Upper lobe of left lung (tissue), 6 donors: ENCODE data around the gene GALNT2. TPM values are rescaled to one million over a fixed set of nuclear protein-coding genes. Genes with fewer than 3 reads are reported as not detected.

Experiments used
- ATAC-seq, 2 donors: fragments of 200-7000 bp; cut with Tn5 transposase; one replicate each; pipeline ENCODE4 v1.9.1; 2022; ENCODE audit warnings: mild to moderate bottlenecking in 2 of 2, moderate library complexity in 2 of 2; ENCODE audit not compliant: low FRiP score in 2 of 2
- DNase-seq, 2 donors: peaks; one replicate each; pipeline ENCODE4 v3.0.0-alpha.2; 2019 to 2020
- H3K27ac ChIP-seq, 4 donors: fragments of 200-600 bp; sonication (generic); one replicate each; pipeline ENCODE4 v1.5.1; 2016 to 2019
- H3K27me3 ChIP-seq, 4 donors: fragments of 200-600 bp; sonication (generic); one replicate each; pipeline ENCODE4 v1.5.1; 2017 to 2019
- H3K36me3 ChIP-seq, 4 donors: fragments of 200-600 bp; sonication (generic); one replicate each; pipeline ENCODE4 v1.5.1; 2016 to 2019
- H3K4me1 ChIP-seq, 4 donors: fragments of 200-600 bp; sonication (generic); one replicate each; pipeline ENCODE4 v1.5.1; 2018 to 2019
- H3K4me3 ChIP-seq, 4 donors: fragments of 200-600 bp; sonication (generic); one replicate each; pipeline ENCODE4 v1.5.1; 2017 to 2019; ENCODE audit warnings: mild to moderate bottlenecking in 2 of 4, moderate library complexity in 1 of 4
- H3K9me3 ChIP-seq, 4 donors: fragments of 200-600 bp; sonication (generic); one replicate each; pipeline ENCODE4 v1.5.1; 2018 to 2019
- EP300 ChIP-seq, 4 donors: sonication (generic); formaldehyde crosslinking; IDR thresholded peaks; one replicate each; pipeline ENCODE4 v1.5.1; 2017; ENCODE audit warnings: antibody characterized with exemption in 4 of 4, control low read depth in 2 of 4
- POLR2A ChIP-seq, 4 donors: fragments of 450-650 bp; IDR thresholded peaks; one replicate each; pipeline ENCODE4 v1.5.1; 2016 to 2017; ENCODE audit warnings: antibody characterized with exemption in 4 of 4, mild to moderate bottlenecking in 2 of 4
- POLR2AphosphoS5 ChIP-seq, 2 donors: sonication (generic); formaldehyde crosslinking; IDR thresholded peaks; one replicate each; pipeline ENCODE4 v1.5.1; 2017; ENCODE audit warnings: antibody characterized with exemption in 2 of 2
- WGBS, 2 donors: methylation state at CpG; one replicate each; pipeline ENCODE4 v1.1.5; 2017 to 2018; 5-methylcytosine and 5-hydroxymethylcytosine counted together
- total RNA-seq, 6 donors: library from RNA; depleted of rRNA in 4 of 6; stranded (reverse); fragments of >200 nt in 4 of 6; gene quantifications; one replicate each; pipeline versions ENCODE4 v1.1.0 to v1.2.1, GENCODE V29; 2016 to 2021
- TF ChIP-seq, protein P1 (sequence below), 6 experiments: fragments of 450-650 bp in 4 of 6; fragments of 200-600 bp in 2 of 6; sonication (generic) in 2 of 6; IDR thresholded peaks; one replicate each; pipeline ENCODE4 v1.5.1; 2016 to 2019; ENCODE audit warnings: antibody characterized with exemption in 6 of 6
- donor health status: DM: no; HTN: no; CAD: no; lungs with moderate emphysema.
- donor health status: DM: no; HTN: yes; CAD: no; lungs with severe emphysema.

Gene GALNT2
- total RNA-seq, 6 donors from 2014 or later = 51.3 to 62.3 (median 56.2) TPM

DNA sequence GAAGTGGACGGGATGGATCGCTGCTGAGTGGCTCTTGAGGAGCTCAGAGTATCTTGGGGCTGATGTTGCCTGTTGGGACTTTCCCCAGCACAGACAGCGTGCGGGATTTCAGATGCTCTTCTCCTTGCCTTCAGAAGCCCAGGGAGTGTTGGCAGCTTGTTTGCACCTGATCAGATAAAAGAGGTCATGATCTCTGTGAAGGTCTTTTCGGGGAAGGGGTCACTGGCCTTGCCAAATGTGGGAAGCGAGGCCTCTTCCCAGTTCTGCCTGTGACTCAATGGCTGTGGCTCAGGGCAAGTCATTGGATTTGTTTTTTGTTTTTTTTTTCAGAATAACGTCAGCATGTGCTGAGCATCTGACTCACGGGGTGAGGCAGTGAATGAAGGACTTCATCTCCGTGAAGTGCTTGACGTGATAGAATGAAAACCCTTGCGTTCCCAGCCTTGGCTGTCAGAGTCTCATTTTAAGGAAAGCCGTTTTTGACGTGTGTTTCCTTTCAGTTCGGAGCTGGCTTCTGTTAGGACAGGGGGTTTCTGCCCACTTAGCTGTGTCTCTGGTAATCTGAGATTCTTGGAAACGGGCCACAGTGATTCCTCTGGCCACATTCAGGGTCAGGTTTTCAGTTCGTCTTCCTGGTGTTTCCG, 46.7 kb downstream of the GALNT2 start:
- Histone ChIP-seq H3K27me3 (no peaks in the 10 kb centered on the region), H3K27ac (peak overlapping the region in 2 of 4 donors; percentile 4 to 37), H3K4me3 (no peak overlapping the region), H3K4me1 (peaks cover 14 to 26% (median 22%) of the 10 kb centered on the region in 4 donors), H3K9me3 (no peaks in the 10 kb centered on the region), H3K36me3 (peaks cover 0 to 6% (median 0%) of the 10 kb centered on the region in 4 donors)
- TF ChIP-seq POLR2AphosphoS5 (IDR thresholded peaks at IDR 0.05) (peak; percentile 41 to 76), EP300 (IDR thresholded peaks at IDR 0.05) (peak in 3 of 4 donors; percentile 33 to 50 (median 38))
- TF ChIP-seq, protein P1, sequence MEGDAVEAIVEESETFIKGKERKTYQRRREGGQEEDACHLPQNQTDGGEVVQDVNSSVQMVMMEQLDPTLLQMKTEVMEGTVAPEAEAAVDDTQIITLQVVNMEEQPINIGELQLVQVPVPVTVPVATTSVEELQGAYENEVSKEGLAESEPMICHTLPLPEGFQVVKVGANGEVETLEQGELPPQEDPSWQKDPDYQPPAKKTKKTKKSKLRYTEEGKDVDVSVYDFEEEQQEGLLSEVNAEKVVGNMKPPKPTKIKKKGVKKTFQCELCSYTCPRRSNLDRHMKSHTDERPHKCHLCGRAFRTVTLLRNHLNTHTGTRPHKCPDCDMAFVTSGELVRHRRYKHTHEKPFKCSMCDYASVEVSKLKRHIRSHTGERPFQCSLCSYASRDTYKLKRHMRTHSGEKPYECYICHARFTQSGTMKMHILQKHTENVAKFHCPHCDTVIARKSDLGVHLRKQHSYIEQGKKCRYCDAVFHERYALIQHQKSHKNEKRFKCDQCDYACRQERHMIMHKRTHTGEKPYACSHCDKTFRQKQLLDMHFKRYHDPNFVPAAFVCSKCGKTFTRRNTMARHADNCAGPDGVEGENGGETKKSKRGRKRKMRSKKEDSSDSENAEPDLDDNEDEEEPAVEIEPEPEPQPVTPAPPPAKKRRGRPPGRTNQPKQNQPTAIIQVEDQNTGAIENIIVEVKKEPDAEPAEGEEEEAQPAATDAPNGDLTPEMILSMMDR (IDR thresholded peaks at IDR 0.05) = no peak
- peak; percentile 70 to 90 for ATAC-seq
- no peak for DNase-seq
- 77 to 86% methylated on average over 17 of the region's 17 CpGs for WGBS, 2 donors

DNA sequence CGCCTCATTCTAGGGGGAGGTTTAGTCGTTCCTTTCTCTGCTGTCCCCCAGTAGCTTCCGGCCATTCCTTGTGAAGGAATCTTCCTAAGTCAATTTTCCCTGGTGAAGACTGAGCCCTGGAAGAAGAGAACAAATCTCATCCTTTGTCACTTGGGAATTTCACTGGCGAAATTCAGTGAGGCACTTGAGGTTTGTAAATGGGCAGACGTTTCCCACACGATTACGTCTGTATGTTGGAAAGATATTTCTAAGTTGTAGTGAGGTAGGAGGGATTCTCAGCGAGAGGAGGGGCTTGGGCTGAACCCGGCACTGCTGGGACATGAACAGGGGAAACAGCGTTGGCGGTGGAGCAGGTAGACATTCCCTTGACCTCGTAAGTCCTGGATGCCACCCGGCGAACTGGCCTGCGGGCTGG, 47.2 kb downstream of the GALNT2 start:
- H3K36me3 ChIP-seq = peaks cover 0 to 6% (median 0%) of the 10 kb centered on the region in 4 donors
- peak overlapping the region in 1 of 4 donors; percentile 4 for H3K27ac ChIP-seq
- 86 to 89% methylated on average over 15 of the region's 15 CpGs for WGBS, 2 donors
- H3K4me3 ChIP-seq = no peak overlapping the region
- ATAC-seq (peak in 1 of 2 donors; percentile 43), DNase-seq (no peak)
- H3K4me1 ChIP-seq = peaks cover 14 to 26% (median 22%) of the 10 kb centered on the region in 4 donors
- no peaks in the 10 kb centered on the region for H3K27me3 ChIP-seq
- H3K9me3 ChIP-seq = no peaks in the 10 kb centered on the region
- no peak for TF ChIP-seq EP300 (IDR thresholded peaks at IDR 0.05)

DNA sequence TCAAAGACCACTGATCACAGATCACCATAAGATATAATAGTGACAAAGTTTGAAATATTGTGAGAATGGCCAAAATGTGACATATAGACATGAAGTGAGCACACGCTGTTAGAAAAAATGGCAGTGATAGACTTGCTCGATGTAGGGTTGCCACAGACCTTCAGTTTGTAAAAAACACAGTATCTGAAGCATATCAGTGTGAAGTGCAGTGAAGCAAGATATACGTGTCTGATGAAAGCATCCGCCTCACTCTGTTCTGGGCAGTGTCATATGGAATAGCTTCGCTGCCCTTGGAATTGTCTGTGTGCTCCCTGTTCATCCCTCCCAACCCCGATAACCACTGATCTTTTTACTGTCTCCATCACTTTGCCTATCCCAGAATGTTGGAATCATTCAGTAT, 50.7 kb downstream of the GALNT2 start:
- Histone ChIP-seq H3K27me3 (no peaks in the 10 kb centered on the region), H3K4me3 (no peak overlapping the region), H3K4me1 (peaks cover 7 to 16% (median 9%) of the 10 kb centered on the region in 4 donors), H3K9me3 (no peaks in the 10 kb centered on the region), H3K36me3 (peaks cover 0 to 6% (median 2%) of the 10 kb centered on the region in 4 donors), H3K27ac (no peak overlapping the region)
- WGBS, 2 donors = 91 to 92% methylated on average over 6 of the region's 6 CpGs
- DNase-seq (no peak), ATAC-seq (no peak)
- TF ChIP-seq POLR2AphosphoS5 (IDR thresholded peaks at IDR 0.05) (no peak), POLR2A (IDR thresholded peaks at IDR 0.05) (no peak), EP300 (IDR thresholded peaks at IDR 0.05) (no peak)

DNA sequence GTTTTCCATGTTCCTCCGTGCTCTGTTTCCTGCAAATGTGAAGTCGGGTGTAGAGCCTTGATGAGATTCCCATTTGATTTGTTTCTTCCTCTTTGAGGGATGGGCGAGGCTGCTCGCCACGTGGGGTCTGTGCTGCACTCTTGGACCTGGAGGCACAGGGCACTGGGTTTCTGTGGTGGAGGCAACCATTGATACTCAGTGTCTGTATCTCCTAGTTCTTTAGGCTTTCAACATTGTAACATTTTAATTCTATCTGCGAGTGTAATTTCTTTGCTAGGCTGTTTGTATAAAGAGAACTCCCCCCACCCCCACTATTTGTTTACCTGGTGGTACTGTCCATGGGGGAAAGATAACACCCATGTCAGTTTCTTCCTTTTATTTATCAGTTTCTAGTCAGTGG, 52.3 kb downstream of the GALNT2 start:
- no peaks in the 10 kb centered on the region for H3K27me3 ChIP-seq
- H3K36me3 ChIP-seq = peaks cover 0 to 6% (median 2%) of the 10 kb centered on the region in 4 donors
- H3K4me3 ChIP-seq = no peak overlapping the region
- ATAC-seq (no peak), DNase-seq (no peak)
- no peak for TF ChIP-seq EP300 (IDR thresholded peaks at IDR 0.05)
- TF ChIP-seq POLR2A (IDR thresholded peaks at IDR 0.05) = no peak
- no peak for TF ChIP-seq POLR2AphosphoS5 (IDR thresholded peaks at IDR 0.05)
- TF ChIP-seq, protein P1 (IDR thresholded peaks at IDR 0.05) = no peak
- H3K4me1 ChIP-seq = peaks cover 0 to 8% (median 3%) of the 10 kb centered on the region in 4 donors
- H3K9me3 ChIP-seq = no peaks in the 10 kb centered on the region
- H3K27ac ChIP-seq = no peak overlapping the region
- 78 to 90% methylated on average over 6 of the region's 6 CpGs for WGBS, 2 donors

DNA sequence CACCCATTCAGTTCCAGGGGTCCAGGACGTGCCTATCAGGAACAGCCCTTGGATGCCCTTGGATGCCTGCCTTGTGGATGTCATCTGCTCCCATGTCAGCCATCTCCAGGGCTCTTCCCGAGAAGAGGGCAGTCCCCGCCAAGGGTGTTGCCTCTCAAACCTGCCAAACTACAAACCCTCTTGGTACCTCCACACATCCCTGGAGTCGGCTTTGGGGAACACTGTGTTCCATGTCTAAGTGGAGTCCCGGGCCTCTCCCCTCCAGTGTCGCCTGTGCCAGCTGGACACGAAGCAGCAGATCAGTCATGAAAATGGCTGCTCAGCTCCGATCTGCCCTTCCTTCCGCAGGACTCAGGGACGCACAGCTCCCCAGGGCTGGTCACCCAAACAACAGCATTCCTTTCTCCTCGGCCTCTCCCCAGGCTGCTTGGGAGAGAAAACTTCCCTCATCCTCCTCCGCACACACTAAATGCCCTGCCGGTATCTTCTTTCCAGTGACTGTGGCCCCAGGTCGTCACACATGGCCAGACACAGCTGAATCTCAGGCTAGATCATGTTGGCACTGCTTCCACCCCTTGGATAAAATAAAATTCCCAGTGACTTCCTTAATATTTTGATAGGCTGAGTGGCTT, 53.4 kb downstream of the GALNT2 start:
- Histone ChIP-seq H3K9me3 (no peaks in the 10 kb centered on the region), H3K4me1 (peaks cover 0 to 13% (median 9%) of the 10 kb centered on the region in 4 donors), H3K27ac (no peak overlapping the region), H3K36me3 (peaks cover 0 to 4% (median 1%) of the 10 kb centered on the region in 4 donors), H3K4me3 (no peak overlapping the region), H3K27me3 (no peaks in the 10 kb centered on the region)
- TF ChIP-seq, protein P1 (IDR thresholded peaks at IDR 0.05) = no peak
- no peak for TF ChIP-seq EP300 (IDR thresholded peaks at IDR 0.05)
- no peak for TF ChIP-seq POLR2A (IDR thresholded peaks at IDR 0.05)
- no peak for TF ChIP-seq POLR2AphosphoS5 (IDR thresholded peaks at IDR 0.05)
- WGBS, 2 donors = 92 to 98% methylated on average over 12 to 14 of the region's 14 CpGs
- DNase-seq (no peak), ATAC-seq (peak in 1 of 2 donors; percentile 36)
